Measurements from ENCODE around the gene THSD4. TPM values are rescaled to one million over a fixed set of nuclear protein-coding genes. Genes with fewer than 3 reads are reported as not detected.

THSD4 gene
- total and polyA plus RNA-seq, 2 of the 8 experiments (the other 6 are each of a cell fraction or from before 2014, with no cell fraction given), result 2.5 to 6.2 TPM

DNA sequence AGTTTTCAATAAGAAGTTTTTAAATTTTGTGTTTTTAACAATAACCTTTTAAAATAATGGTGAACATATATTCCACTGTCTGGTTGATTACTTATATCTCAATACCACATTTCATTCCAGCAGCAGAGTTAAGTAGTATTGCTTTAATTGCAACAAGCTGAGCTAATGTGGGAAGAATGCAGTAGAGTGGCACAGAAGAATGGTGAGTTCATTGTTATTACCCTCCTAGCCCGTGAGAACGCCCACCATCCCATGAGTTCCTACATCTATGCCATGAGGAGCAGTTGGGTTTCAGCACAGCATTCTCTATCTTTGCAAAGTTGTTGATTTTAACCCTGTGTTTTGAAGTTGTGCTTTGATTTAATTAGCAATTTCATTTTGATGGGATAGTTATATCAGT is 677.2 kb downstream of the THSD4 start:
- ChIA-PET CTCF (ENCODE audit: partially characterized antibody) (interaction anchor here (1.0 to 5.7 kb wide), 5 partner anchors 8 to 49 kb away, joined by 3 to 62 read pairs (median 8); no protein-coding TSS in a partner anchor), POLR2A (ENCODE audit: partially characterized antibody) (no interaction called here)
- no peaks in the 10 kb centered on the region for H3K79me1 ChIP-seq (ENCODE audit: low read depth, low read length)
- TF ChIP-seq CHD2 (IDR thresholded peaks at IDR 0.05; ENCODE audit: low read length), result no peak
- no peak for TF ChIP-seq SIX5 (IDR thresholded peaks at IDR 0.05; ENCODE audit: low read depth, low read length)
- TF ChIP-seq GTF2F1 (IDR thresholded peaks at IDR 0.05; ENCODE audit: borderline replicate concordance, low read depth, low read length), result no peak
- TF ChIP-seq EZH2 (IDR thresholded peaks at IDR 0.05; ENCODE audit: low read depth, low read length, severe bottlenecking), result no peak
- TF ChIP-seq NRF1 (IDR thresholded peaks at IDR 0.05; ENCODE audit: low read depth, low read length), result no peak
- TF ChIP-seq KDM4A (IDR thresholded peaks at IDR 0.05; ENCODE audit: low read depth, low read length, severe bottlenecking), result no peak
- no peak for TF ChIP-seq SP4 (IDR thresholded peaks at IDR 0.05; ENCODE audit: low read length)
- TF ChIP-seq, protein P1, sequence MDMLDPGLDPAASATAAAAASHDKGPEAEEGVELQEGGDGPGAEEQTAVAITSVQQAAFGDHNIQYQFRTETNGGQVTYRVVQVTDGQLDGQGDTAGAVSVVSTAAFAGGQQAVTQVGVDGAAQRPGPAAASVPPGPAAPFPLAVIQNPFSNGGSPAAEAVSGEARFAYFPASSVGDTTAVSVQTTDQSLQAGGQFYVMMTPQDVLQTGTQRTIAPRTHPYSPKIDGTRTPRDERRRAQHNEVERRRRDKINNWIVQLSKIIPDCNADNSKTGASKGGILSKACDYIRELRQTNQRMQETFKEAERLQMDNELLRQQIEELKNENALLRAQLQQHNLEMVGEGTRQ (IDR thresholded peaks at IDR 0.05; ENCODE audit: low read length), result no peak
- TF ChIP-seq TAF7 (optimal IDR thresholded peaks at IDR 0.05; ENCODE audit: borderline replicate concordance, low read depth, low read length), result no peak
- TF ChIP-seq TBP (IDR thresholded peaks at IDR 0.05; ENCODE audit: low read depth, low read length), result no peak
- no peak for TF ChIP-seq NANOG (IDR thresholded peaks at IDR 0.05; ENCODE audit: insufficient read depth, low read depth, low read length, poor library complexity, severe bottlenecking)
- TF ChIP-seq SIRT6 (IDR thresholded peaks at IDR 0.05; ENCODE audit: low read length), result no peak
- no peak overlapping the region for H3K9ac ChIP-seq (replicated peaks in 1 of 4; ENCODE audit: extremely low read depth in 1 of 4, low read depth in 3 of 4, low read length in 3 of 4)
- FAIRE-seq (no peak), DNase-seq (ENCODE audit: low read depth in 1 of 2, low spot score in 2 of 2) (no peak)
- H3K14ac ChIP-seq (ENCODE audit: insufficient read length), result no peak overlapping the region
- no peak overlapping the region for H2AK5ac ChIP-seq (ENCODE audit: low read depth, low read length)
- H3K9me3 ChIP-seq (ENCODE audit: insufficient read depth in 2 of 2, low read depth in 1 of 2, low read length in 1 of 2), result no peaks in the 10 kb centered on the region
- H3K4me1 ChIP-seq (replicated peaks in 1 of 4; ENCODE audit: control insufficient read depth in 3 of 4, insufficient read depth in 4 of 4, low read length in 3 of 4), result no peaks in the 10 kb centered on the region
- H4K5ac ChIP-seq (ENCODE audit: insufficient read length, low read depth, low read length), result no peak overlapping the region
- no peak overlapping the region for H2BK120ac ChIP-seq (replicated peaks; ENCODE audit: low read depth, low read length)
- H3K27ac ChIP-seq (ENCODE audit: low read depth, low read length), result no peak overlapping the region
- no peak overlapping the region for H3K4me2 ChIP-seq (ENCODE audit: insufficient read depth in 1 of 2, low read depth in 2 of 2, low read length in 2 of 2)
- no peaks in the 10 kb centered on the region for H3K36me3 ChIP-seq (ENCODE audit: control insufficient read depth in 2 of 4, insufficient read depth in 4 of 4, low read length in 3 of 4)
- H4K8ac ChIP-seq (ENCODE audit: extremely low read depth, insufficient read depth, low read length), result no peak overlapping the region
- no peaks in the 10 kb centered on the region for H3K79me2 ChIP-seq (ENCODE audit: control insufficient read depth in 1 of 2, insufficient read depth in 2 of 2, low read length in 2 of 2)
- H3K23ac ChIP-seq (ENCODE audit: insufficient read length), result no peak overlapping the region
- no peak overlapping the region for H2BK20ac ChIP-seq (ENCODE audit: low read length)
- no peak overlapping the region for H2BK12ac ChIP-seq (ENCODE audit: low read depth, low read length)
- 84% methylated on average over 2 of the region's 2 CpGs; no CpG with 5 or more reads in 1 of the 2 experiments for WGBS, 2 experiments (ENCODE audit: extremely low coverage in 1 of 2, insufficient coverage in 1 of 2, insufficient read length in 1 of 2, insufficient replicate concordance in 2 of 2, low coverage in 1 of 2, low lambda C conversion rate in 2 of 2, missing lambda C conversion rate in 1 of 2)
- H2AFZ ChIP-seq (ENCODE audit: low read length), result no peak overlapping the region
- no peak overlapping the region for H2BK5ac ChIP-seq (ENCODE audit: low read depth, low read length)
- H3K27me3 ChIP-seq (replicated peaks in 1 of 4; ENCODE audit: control insufficient read depth in 3 of 4, extremely low read depth in 1 of 4, insufficient read depth in 3 of 4, low read length in 3 of 4), result no peaks in the 10 kb centered on the region
- H3K4ac ChIP-seq (replicated peaks; ENCODE audit: insufficient read length, low read depth, low read length), result no peak overlapping the region
- no peak overlapping the region for H3K4me3 ChIP-seq (ENCODE audit: extremely low read depth in 1 of 4, insufficient read depth in 2 of 4, low read depth in 3 of 4, low read length in 4 of 4)
- no peak overlapping the region for H4K91ac ChIP-seq (replicated peaks; ENCODE audit: insufficient read length, low read length)
- no peak overlapping the region for H3K18ac ChIP-seq (ENCODE audit: extremely low read depth, low read length)
- no peak overlapping the region for H2BK15ac ChIP-seq (ENCODE audit: low read length)
- peaks cover 0 to 2% of the 10 kb centered on the region in 2 experiments for H4K20me1 ChIP-seq (replicated peaks in 1 of 2; ENCODE audit: control insufficient read depth in 1 of 2, insufficient read depth in 2 of 2, low read length in 2 of 2)
- peaks cover 3% of the 10 kb centered on the region; the same call in 1 of the 2 replicates for H3K23me2 ChIP-seq (ENCODE audit: low read depth, low read length)
- no peak overlapping the region for H3K56ac ChIP-seq (replicated peaks; ENCODE audit: insufficient read length, low read depth, low read length)

Data from H1 (cell line).